Stomach smooth muscle (tissue), 2 donors: ENCODE results near the gene JARID2.

Source experiments
- H3K27ac ChIP-seq: one replicate; pipeline ENCODE4 v1.7.0; 2013; ENCODE audit warnings: mild to moderate bottlenecking, low read length, inconsistent platforms
- H3K27me3 ChIP-seq, 2 donors: one replicate each; pipeline ENCODE4 v1.7.0; 2013; ENCODE audit warnings: low read length in 2 of 2; ENCODE audit not compliant: insufficient read depth in 2 of 2, control insufficient read depth in 1 of 2
- H3K36me3 ChIP-seq, 2 donors: one replicate each; pipeline ENCODE4 v1.7.0; 2013; ENCODE audit warnings: low read length in 2 of 2; ENCODE audit not compliant: control insufficient read depth in 2 of 2, insufficient read depth in 2 of 2
- H3K4me1 ChIP-seq: one replicate; pipeline ENCODE4 v1.7.0; 2013; ENCODE audit warnings: low read length; ENCODE audit not compliant: control insufficient read depth, insufficient read depth
- H3K4me3 ChIP-seq, 2 donors: one replicate each; pipeline ENCODE4 v1.7.0; 2013; ENCODE audit warnings: low read length in 2 of 2
- H3K9ac ChIP-seq, 2 donors: one replicate each; pipeline ENCODE4 v1.7.0; 2013; ENCODE audit warnings: low read length in 2 of 2, mild to moderate bottlenecking in 1 of 2
- H3K9me3 ChIP-seq, 2 donors: one replicate each; pipeline ENCODE4 v1.7.0; 2013; ENCODE audit warnings: low read length in 2 of 2; ENCODE audit not compliant: control insufficient read depth in 2 of 2
- donor health status: healthy.
- donor health status: Pancreatic carcinoma.

JARID2 gene

DNA sequence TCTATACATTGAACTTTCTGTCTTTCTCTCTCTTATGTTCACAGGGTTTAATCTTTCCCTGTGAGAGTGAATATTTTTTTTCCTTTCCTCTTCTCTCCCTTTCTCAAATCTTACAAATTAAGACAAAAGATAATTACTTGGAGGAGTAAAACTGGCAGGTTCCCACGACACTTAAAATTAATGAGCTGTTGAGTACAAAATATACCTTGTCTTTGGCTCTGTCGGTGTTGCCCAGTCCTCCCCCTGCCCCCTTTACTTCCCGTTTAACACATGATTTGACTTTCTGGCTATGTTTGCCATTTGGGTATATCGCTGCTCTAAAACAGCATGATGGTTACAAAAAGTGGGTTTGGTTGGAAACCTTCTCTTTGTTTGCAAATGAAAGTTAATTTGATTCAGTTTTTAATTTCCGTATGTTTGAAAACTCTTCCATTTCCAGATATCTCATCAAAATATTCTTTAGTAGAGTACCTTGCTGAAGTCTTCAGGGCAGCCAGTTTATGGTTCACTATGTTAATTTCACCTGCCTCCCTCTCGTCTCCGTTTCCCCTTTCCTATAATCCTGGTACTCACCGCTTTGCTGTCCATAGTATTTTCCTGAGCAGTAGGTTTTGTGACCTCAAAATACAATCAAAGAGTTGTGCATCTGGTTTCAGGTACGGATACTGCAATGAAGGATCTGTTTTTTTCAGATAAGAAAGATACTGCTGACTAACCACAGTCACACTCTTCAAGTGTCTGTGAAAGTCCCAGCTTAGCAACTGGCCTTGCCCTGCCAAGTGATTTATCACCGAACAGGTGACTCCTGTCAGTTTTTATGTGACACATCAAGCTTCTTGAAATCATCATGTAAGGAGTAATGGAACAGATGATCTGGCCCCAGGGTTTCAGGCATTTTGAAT, 235.8 kb downstream of the JARID2 start:
- Histone ChIP-seq H3K36me3 (no peaks in the 10 kb centered on the region), H3K9ac (no peak overlapping the region), H3K4me3 (no peak overlapping the region), H3K27ac (no peak overlapping the region), H3K4me1 (peaks cover 13% of the 10 kb centered on the region), H3K27me3 (no peaks in the 10 kb centered on the region), H3K9me3 (no peaks in the 10 kb centered on the region)

DNA sequence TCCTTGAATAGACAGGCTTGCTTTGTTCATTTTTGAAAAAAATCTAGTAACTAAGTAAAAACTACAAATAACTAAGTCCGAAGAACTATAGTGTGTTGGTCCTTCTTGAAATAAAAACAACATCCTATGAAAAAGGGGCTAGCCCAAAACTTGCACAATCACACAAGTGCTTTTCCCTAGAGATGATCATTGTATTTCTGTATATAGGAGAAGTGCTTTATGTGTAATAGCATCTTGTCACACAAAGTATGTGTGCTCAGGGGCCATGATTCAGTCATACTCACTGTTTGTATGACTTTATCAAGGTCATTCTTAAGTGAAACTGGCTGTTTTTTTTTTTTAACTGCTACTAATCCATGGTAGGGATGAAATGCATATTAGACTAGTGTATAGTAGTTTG, 237.2 kb downstream of the JARID2 start:
- no peak overlapping the region for H3K4me3 ChIP-seq
- H3K9ac ChIP-seq = no peak overlapping the region
- no peak overlapping the region for H3K27ac ChIP-seq
- H3K27me3 ChIP-seq = no peaks in the 10 kb centered on the region
- no peaks in the 10 kb centered on the region for H3K4me1 ChIP-seq
- no peaks in the 10 kb centered on the region for H3K9me3 ChIP-seq
- peaks cover 3 to 8% of the 10 kb centered on the region in 2 donors for H3K36me3 ChIP-seq

DNA sequence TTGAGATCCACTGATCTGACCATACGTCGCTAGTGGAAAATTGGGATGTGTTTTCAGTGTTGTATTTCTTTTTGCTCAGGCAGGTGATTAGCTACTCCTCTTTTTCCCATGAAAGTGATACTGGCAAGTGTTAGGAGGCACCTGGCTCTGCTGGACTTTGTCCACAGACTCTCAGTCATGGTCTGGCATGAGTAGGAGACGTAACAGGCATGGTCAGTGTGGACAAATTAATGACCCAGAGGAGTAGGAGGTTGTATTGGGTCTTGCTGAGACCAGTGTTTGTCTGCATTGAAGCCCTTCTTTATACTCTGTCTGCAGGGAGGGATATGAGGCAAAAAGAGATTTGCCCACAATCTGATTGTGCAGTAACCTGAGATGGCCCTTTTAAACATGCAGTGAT, 238.3 kb downstream of the JARID2 start:
- Histone ChIP-seq H3K36me3 (peaks cover 12 to 16% of the 10 kb centered on the region in 2 donors), H3K9ac (no peak overlapping the region)

DNA sequence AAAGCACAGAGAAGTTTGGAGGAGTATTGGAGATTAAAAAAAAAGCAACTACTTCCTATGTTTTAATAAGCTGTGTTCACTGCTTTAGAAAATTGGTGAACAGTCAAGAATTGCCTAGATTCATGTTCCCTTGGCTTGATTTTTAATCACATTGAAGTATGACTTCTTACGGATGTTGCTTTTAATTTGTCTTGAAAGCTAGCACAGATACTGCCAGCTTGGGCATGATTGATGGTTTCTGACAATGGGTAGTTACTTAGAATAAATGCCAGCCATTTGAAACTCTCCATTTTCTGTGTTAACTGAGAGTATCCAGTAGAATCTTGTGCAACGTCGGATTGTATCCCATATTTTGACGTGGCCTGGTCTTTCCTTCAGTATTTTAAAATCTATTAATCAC, 239.0 kb downstream of the JARID2 start:
- no peak overlapping the region for H3K27ac ChIP-seq
- no peak overlapping the region for H3K9ac ChIP-seq
- peaks cover 12 to 20% of the 10 kb centered on the region in 2 donors for H3K36me3 ChIP-seq
- no peaks in the 10 kb centered on the region for H3K4me1 ChIP-seq
- H3K9me3 ChIP-seq = no peaks in the 10 kb centered on the region
- no peak overlapping the region for H3K4me3 ChIP-seq
- no peaks in the 10 kb centered on the region for H3K27me3 ChIP-seq

More for the DNA sequence above, 238.3 kb downstream of the JARID2 start:
- Histone ChIP-seq H3K9me3 (no peaks in the 10 kb centered on the region), H3K27me3 (no peaks in the 10 kb centered on the region), H3K27ac (no peak overlapping the region), H3K4me1 (no peaks in the 10 kb centered on the region), H3K4me3 (no peak overlapping the region)

DNA sequence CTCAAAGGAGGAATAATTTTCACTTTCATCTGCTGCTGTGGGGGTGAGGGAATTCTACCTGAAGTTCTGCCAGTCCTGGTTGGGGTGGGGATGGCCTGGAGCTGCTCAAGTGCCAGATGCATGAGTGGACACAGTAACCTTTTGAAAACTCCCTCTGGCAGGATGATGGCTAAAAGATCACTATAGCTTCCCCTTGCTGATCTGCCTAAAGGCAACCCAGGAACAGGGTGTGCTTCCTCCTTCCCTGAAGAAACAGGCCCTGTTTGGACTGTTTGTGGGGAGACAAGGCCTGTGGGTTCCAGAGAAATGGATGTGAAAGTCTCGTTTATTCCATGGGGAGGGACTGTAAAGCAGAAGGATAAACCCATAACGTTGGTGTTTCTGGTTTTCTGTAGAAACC, 240.1 kb downstream of the JARID2 start:
- no peak overlapping the region for H3K4me3 ChIP-seq
- H3K9ac ChIP-seq = no peak overlapping the region
- H3K4me1 ChIP-seq = no peaks in the 10 kb centered on the region
- no peaks in the 10 kb centered on the region for H3K9me3 ChIP-seq
- peaks cover 12 to 20% of the 10 kb centered on the region in 2 donors for H3K36me3 ChIP-seq
- H3K27ac ChIP-seq = no peak overlapping the region
- H3K27me3 ChIP-seq = no peaks in the 10 kb centered on the region

DNA sequence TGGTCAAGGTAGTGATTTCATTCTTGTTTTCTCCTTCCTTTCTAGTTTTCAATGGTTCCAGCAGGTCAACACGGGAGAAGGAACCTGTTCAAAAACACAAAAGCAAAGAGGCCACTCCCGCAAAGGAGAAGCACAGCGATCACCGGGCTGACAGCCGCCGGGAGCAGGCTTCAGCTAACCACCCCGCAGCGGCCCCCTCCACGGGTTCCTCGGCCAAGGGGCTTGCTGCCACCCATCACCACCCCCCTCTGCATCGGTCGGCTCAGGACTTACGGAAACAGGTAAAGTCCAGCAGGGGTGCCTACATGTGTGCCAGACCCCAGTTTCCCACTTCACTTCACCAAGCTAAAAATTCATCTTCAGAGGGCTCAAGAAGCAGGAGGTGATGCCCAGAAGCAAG, 241.4 kb downstream of the JARID2 start:
- no peaks in the 10 kb centered on the region for H3K9me3 ChIP-seq
- H3K36me3 ChIP-seq = peaks cover 12 to 20% of the 10 kb centered on the region in 2 donors
- no peaks in the 10 kb centered on the region for H3K27me3 ChIP-seq
- no peak overlapping the region for H3K4me3 ChIP-seq
- H3K27ac ChIP-seq = no peak overlapping the region
- peaks cover 5% of the 10 kb centered on the region for H3K4me1 ChIP-seq
- H3K9ac ChIP-seq = no peak overlapping the region

DNA sequence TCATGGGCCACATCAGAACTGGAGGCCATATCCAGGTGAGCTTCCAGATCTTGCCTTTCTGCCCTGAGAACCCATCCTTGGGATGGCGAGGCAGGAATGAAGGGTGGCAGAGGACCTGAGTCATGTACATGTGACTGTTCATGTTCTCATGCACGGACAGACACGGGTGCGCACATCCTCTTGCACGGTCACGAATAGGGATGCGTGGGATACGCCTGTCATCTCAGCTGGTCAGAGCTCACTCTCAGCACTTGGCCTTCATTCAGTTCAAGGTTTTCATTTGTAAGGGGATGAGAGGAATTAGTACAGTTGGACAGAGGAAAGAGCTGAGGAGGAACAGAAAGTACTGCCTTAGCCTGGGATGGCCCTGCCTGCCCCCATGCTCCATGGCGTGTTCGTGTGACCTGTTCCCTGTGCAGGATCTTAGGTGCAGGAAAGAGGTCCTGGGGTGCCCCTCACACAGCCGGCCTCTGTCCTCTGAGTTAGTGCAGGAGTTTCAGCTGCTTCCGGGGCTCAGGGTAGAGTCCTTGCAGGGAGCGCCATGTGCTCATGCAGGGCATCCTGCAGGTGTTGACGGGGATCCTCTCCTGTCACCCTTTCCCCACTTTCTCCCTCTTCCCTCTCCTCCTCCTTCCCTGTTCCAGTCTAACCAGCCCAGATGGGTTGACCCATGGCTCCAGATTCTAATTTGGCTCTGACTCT, 243.5 kb downstream of the JARID2 start:
- no peaks in the 10 kb centered on the region for H3K27me3 ChIP-seq
- peaks cover 12 to 20% of the 10 kb centered on the region in 2 donors for H3K36me3 ChIP-seq

DNA sequence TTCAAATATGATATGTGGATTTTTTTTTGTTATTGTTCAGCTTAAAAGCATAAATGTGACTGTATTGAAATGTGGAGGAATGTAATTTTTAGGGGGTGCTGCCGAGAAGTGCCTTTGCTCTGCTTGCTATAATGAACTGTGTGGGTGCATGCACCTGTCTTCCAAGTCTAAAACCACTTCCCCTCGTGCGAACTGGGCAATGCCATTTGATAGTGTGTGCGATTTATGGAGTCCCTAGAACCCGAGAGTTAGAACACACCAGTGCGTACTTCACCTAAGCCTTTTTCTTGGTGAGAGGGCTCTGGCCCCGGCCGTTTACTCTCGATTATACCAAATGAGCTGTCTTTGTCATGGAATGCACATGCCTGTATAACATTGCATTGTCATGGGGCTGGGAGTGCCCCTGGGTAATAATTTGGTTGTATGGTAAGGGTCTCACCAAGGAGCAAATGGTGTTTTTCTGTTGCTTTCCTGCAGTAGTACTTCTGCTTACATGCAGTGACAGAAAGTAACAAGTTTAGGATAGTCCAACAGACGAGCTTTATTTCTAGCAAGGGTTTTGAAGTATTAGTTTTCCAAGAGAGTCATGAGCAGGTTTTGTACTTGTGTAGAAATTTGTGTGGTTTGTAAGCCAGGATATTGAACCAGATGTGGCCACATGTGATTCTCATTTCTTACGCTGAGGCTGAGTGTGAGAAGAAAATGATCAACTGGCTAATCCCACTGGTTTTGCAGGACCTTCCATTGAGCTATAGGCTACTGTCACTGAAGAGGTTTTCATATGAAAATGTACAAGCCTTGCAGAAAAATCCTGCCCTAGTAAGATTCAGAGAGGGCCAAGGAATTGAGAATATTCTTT, 244.6 kb downstream of the JARID2 start:
- Histone ChIP-seq H3K4me1 (peaks cover 7% of the 10 kb centered on the region), H3K9me3 (no peaks in the 10 kb centered on the region), H3K4me3 (no peak overlapping the region), H3K27ac (no peak overlapping the region), H3K9ac (no peak overlapping the region), H3K36me3 (peaks cover 12 to 20% of the 10 kb centered on the region in 2 donors), H3K27me3 (no peaks in the 10 kb centered on the region)

More for the DNA sequence above, 243.5 kb downstream of the JARID2 start:
- Histone ChIP-seq H3K9ac (no peak overlapping the region), H3K4me1 (peaks cover 7% of the 10 kb centered on the region), H3K4me3 (no peak overlapping the region), H3K27ac (no peak overlapping the region), H3K9me3 (no peaks in the 10 kb centered on the region)

DNA sequence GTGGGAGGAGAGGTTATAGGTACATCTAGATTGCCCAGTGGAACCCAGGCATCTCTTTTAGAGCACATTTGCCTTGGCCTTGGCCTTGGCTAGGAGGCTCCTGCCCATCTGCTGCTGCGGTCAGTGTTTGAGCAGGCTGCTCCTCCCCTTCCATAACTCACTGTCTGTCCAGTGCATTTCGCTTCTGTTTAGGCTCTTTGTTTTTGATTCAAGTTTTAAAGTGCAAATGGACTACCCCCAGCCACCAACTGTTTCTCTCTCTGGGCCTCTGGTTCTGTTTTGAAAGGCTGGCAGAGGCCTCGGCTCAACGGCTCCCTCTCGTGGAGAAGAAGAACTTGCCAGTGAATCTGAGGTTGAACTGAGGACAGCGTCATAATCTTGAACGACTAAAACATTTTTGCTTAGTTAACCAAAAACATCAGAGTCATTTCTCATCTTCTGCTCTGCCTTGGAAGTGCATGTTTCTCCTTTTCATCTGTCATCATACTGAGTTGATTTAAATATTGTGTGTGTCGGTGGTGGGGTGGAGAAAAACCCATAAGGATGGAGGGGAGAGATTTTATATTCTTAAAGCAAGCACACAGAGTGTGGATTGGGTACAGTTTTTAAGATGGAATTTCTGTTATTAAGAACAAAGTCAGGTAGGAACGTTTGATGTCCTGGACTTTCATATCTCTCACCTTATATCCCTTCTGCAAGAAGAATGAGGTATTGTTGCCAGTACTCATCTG, 245.6 kb downstream of the JARID2 start:
- Histone ChIP-seq H3K4me3 (no peak overlapping the region), H3K4me1 (peaks cover 12% of the 10 kb centered on the region), H3K36me3 (peaks cover 12 to 22% of the 10 kb centered on the region in 2 donors), H3K27ac (no peak overlapping the region), H3K9ac (no peak overlapping the region), H3K9me3 (no peaks in the 10 kb centered on the region), H3K27me3 (no peaks in the 10 kb centered on the region)

DNA sequence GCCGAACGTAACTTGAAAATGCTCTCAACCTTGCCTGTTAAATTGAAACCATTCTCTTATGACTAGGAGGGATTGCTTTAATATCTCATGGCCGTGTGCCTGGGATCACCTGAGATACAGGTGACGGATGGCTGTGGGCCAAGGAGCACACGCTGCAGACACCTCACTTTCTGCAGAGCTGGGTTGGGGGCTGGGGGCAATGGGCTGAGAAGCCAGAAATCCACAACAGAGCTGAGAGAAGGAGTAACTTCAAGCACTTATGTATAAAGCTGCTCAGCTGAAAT, 246.1 kb downstream of the JARID2 start:
- H3K4me1 ChIP-seq = peaks cover 12% of the 10 kb centered on the region
- H3K36me3 ChIP-seq = peaks cover 16 to 22% of the 10 kb centered on the region in 2 donors
- no peaks in the 10 kb centered on the region for H3K9me3 ChIP-seq
- H3K9ac ChIP-seq = no peak overlapping the region
- no peak overlapping the region for H3K4me3 ChIP-seq
- no peaks in the 10 kb centered on the region for H3K27me3 ChIP-seq
- no peak overlapping the region for H3K27ac ChIP-seq
